Loucy (cell line): ENCODE data around the gene MGAT4B.

Experiments used
- H2AFZ ChIP-seq: fragments of 200-600 bp; sonication (generic); 2 replicates; pipeline ENCODE4 v1.6.0; 2016; ENCODE audit warnings: antibody characterized with exemption, mild to moderate bottlenecking, low read length, moderate library complexity
- H3F3A ChIP-seq: fragments of 200-600 bp; 2 replicates; pipeline ENCODE4 v1.6.0; 2016; ENCODE audit warnings: antibody characterized with exemption, low read depth, mild to moderate bottlenecking
- H3K27me3 ChIP-seq: fragments of 200-600 bp; sonication (generic); 2 replicates; pipeline ENCODE4 v1.6.1; 2014; ENCODE audit warnings: low read length, mild to moderate bottlenecking; ENCODE audit not compliant: insufficient read depth, poor library complexity, severe bottlenecking
- H3K36me3 ChIP-seq: fragments of 200-600 bp; sonication (generic); 2 replicates; pipeline ENCODE4 v1.6.1; 2016; ENCODE audit warnings: low read length; ENCODE audit not compliant: insufficient read depth
- H3K4me1 ChIP-seq: fragments of 200-600 bp; sonication (generic); 2 replicates; pipeline ENCODE4 v1.5.1; 2014; ENCODE audit warnings: low read length, mild to moderate bottlenecking; ENCODE audit not compliant: insufficient read depth, poor library complexity, severe bottlenecking
- H3K4me2 ChIP-seq: fragments of 200-600 bp; sonication (generic); 2 replicates; pipeline ENCODE4 v1.6.0; 2014; ENCODE audit warnings: antibody characterized with exemption, low read length, low read depth, mild to moderate bottlenecking; ENCODE audit not compliant: poor library complexity, severe bottlenecking
- H3K4me3 ChIP-seq: fragments of 200-600 bp; sonication (generic); 2 replicates; pipeline ENCODE4 v1.5.1; 2014; ENCODE audit warnings: low read length, mild to moderate bottlenecking, mixed read lengths; ENCODE audit not compliant: poor library complexity, severe bottlenecking
- H3K79me2 ChIP-seq: fragments of 200-600 bp; sonication (generic); 2 replicates; pipeline ENCODE4 v1.6.1; 2014; ENCODE audit warnings: low read length; ENCODE audit not compliant: insufficient read depth
- H3K9ac ChIP-seq: fragments of 200-600 bp; sonication (generic); 2 replicates; pipeline ENCODE4 v1.6.0; 2014; ENCODE audit warnings: mild to moderate bottlenecking, low read depth, low read length, moderate library complexity; ENCODE audit not compliant: poor library complexity, severe bottlenecking
- H3K9me2 ChIP-seq: fragments of 200-600 bp; sonication (generic); replicated peaks from 2 replicates; pipeline ENCODE4 v1.6.1; 2016; ENCODE audit warnings: low read depth, low read length, mixed read lengths
- H3K9me3 ChIP-seq: fragments of 200-600 bp; sonication (generic); 2 replicates; pipeline ENCODE4 v1.6.1; 2014; ENCODE audit warnings: mild to moderate bottlenecking, antibody characterized with exemption, low read length, low read depth; ENCODE audit not compliant: insufficient read depth
- H4K20me1 ChIP-seq: fragments of 200-600 bp; sonication (generic); 2 replicates; pipeline ENCODE4 v1.6.0; 2014; ENCODE audit warnings: antibody characterized with exemption, low read length, mild to moderate bottlenecking; ENCODE audit not compliant: insufficient read depth, poor library complexity, severe bottlenecking
- CTCF ChIP-seq: fragments of 200-600 bp; sonication (generic); conservative IDR thresholded peaks from 2 replicates; pipeline ENCODE4 v1.5.1; 2014; ENCODE audit warnings: mild to moderate bottlenecking, antibody characterized with exemption, low read length
- EZH2phosphoT487 ChIP-seq: fragments of 200-600 bp; IDR thresholded peaks from 2 replicates; pipeline ENCODE4 v1.6.1; 2018; ENCODE audit warnings: antibody characterized with exemption, mild to moderate bottlenecking, moderate library complexity, borderline replicate concordance

The MGAT4B gene

GRCh38 chr5:179841621-179842020 is 35.0 kb upstream of the MGAT4B start:
- Histone ChIP-seq H3K79me2 (no peaks in the 10 kb centered on the region), H3K9ac (no peak overlapping the region), H3K36me3 (peaks cover 3% of the 10 kb centered on the region; the same call in 1 of the 2 replicates), H2AFZ (no peak overlapping the region), H3F3A (no peaks in the 10 kb centered on the region), H3K4me3 (no peak overlapping the region), H3K9me2 (no peaks in the 10 kb centered on the region), H4K20me1 (no peaks in the 10 kb centered on the region), H3K9me3 (no peaks in the 10 kb centered on the region), H3K4me2 (no peak overlapping the region), H3K4me1 (no peaks in the 10 kb centered on the region), H3K27me3 (no peaks in the 10 kb centered on the region)
- TF ChIP-seq EZH2phosphoT487 (no peak), CTCF (no peak)

- Histone ChIP-seq H3K9me2 (no peaks in the 10 kb centered on the region), H3K4me3 (no peak overlapping the region), H3K9me3 (no peaks in the 10 kb centered on the region), H3K27me3 (no peaks in the 10 kb centered on the region), H3K4me2 (no peak overlapping the region), H3K4me1 (no peaks in the 10 kb centered on the region), H4K20me1 (no peaks in the 10 kb centered on the region), H2AFZ (no peak overlapping the region), H3K79me2 (no peaks in the 10 kb centered on the region), H3K9ac (no peak overlapping the region), H3K36me3 (peaks cover 9% of the 10 kb centered on the region; the same call in 1 of the 2 replicates), H3F3A (no peaks in the 10 kb centered on the region)
- no peak for TF ChIP-seq CTCF
- no peak for TF ChIP-seq EZH2phosphoT487
Measured at GRCh38 chr5:179840766-179841165, 34.1 kb upstream of the MGAT4B start.

GRCh38 chr5:179840321-179840720 is 33.7 kb upstream of the MGAT4B start:
- Histone ChIP-seq H3K4me1 (no peaks in the 10 kb centered on the region), H3F3A (no peaks in the 10 kb centered on the region), H3K27me3 (no peaks in the 10 kb centered on the region), H4K20me1 (no peaks in the 10 kb centered on the region), H3K9me2 (no peaks in the 10 kb centered on the region), H2AFZ (no peak overlapping the region), H3K9me3 (no peaks in the 10 kb centered on the region), H3K36me3 (peaks cover 9% of the 10 kb centered on the region; the same call in 1 of the 2 replicates), H3K4me3 (no peak overlapping the region), H3K79me2 (no peaks in the 10 kb centered on the region), H3K4me2 (no peak overlapping the region), H3K9ac (no peak overlapping the region)
- TF ChIP-seq EZH2phosphoT487 (no peak), CTCF (no peak)
